IMR-90 (cell line): ENCODE data around the gene VDR. TPM values are rescaled to one million over a fixed set of nuclear protein-coding genes. Genes with fewer than 3 reads are reported as not detected.

ENCODE experiments used
- ATAC-seq: fragments of 200-7000 bp; cut with Tn5 transposase; 2 replicates; pipeline ENCODE4 v1.9.1; 2020; ENCODE audit warnings: low read depth, mild to moderate bottlenecking, moderate library complexity
- BruUV-seq: library from RNA; stranded (reverse); fragments of 400-500 nt; replicated peaks from 2 replicates; lab custom pipeline; 2021; lab: Mats Ljungman, UMichigan
- CTCF ChIA-PET: fragments of 300-600 bp; formaldehyde crosslinking; extraction: SDS; loops from one replicate; lab custom pipeline; 2021; ENCODE audit warnings: antibody characterized with exemption; lab: Yijun Ruan, JAX
- POLR2A ChIA-PET: fragments of 300-600 bp; sonication (Branson Sonifier 250); formaldehyde crosslinking; loops from one replicate; lab custom pipeline; 2022; ENCODE audit warnings: antibody characterized with exemption; ENCODE audit not compliant: unreplicated experiment; lab: Charles Lee
- DNase-seq: peaks from one replicate; pipeline ENCODE4 v3.0.0; 2013
- H2AFZ ChIP-seq: replicated peaks from 2 replicates; pipeline ENCODE3; 2013; ENCODE audit warnings: low read length, mild to moderate bottlenecking; ENCODE audit not compliant: poor library complexity
- H2AK5ac ChIP-seq: 2 replicates; pipeline ENCODE4 v1.6.1; 2013; ENCODE audit warnings: low read depth, low read length, inconsistent platforms
- H2AK9ac ChIP-seq: replicated peaks from 2 replicates; pipeline ENCODE3; 2013; ENCODE audit warnings: mild to moderate bottlenecking, low read depth, low read length, moderate library complexity; ENCODE audit not compliant: poor library complexity
- H2BK120ac ChIP-seq: 2 replicates; pipeline ENCODE4 v1.6.1; 2013; ENCODE audit warnings: low read depth, low read length, inconsistent platforms
- H2BK15ac ChIP-seq: 3 replicates; pipeline ENCODE4 v1.6.1; 2013; ENCODE audit warnings: low read depth, low read length, inconsistent platforms
- H2BK20ac ChIP-seq: 2 replicates; pipeline ENCODE4 v1.6.1; 2013; ENCODE audit warnings: low read depth, mild to moderate bottlenecking, inconsistent platforms, low read length, moderate library complexity
- H2BK5ac ChIP-seq: 2 replicates; pipeline ENCODE4 v1.6.1; 2013; ENCODE audit warnings: mild to moderate bottlenecking, low read depth, low read length, inconsistent platforms; ENCODE audit not compliant: poor library complexity, severe bottlenecking
- H3K14ac ChIP-seq: replicated peaks from 2 replicates; pipeline ENCODE4 v1.6.1; 2013; ENCODE audit warnings: low read depth, low read length, inconsistent platforms
- H3K18ac ChIP-seq: 2 replicates; pipeline ENCODE4 v1.6.1; 2013; ENCODE audit warnings: low read depth, low read length, control low read depth
- H3K23ac ChIP-seq: 2 replicates; pipeline ENCODE4 v1.6.1; 2013; ENCODE audit warnings: low read depth, low read length, inconsistent platforms
- H3K27ac ChIP-seq: 2 replicates; pipeline ENCODE4 v1.5.1; 2013; ENCODE audit warnings: mild to moderate bottlenecking, control low read depth, low read length; ENCODE audit not compliant: insufficient read depth
- H3K27me3 ChIP-seq: 2 replicates; pipeline ENCODE4 v1.6.1; 2013; ENCODE audit warnings: low read length; ENCODE audit not compliant: control insufficient read depth, insufficient read depth
- H3K36me3 ChIP-seq: 2 replicates; pipeline ENCODE4 v1.6.1; 2013; ENCODE audit warnings: low read length, mixed read lengths; ENCODE audit not compliant: control insufficient read depth, insufficient read depth
- H3K4ac ChIP-seq: 2 replicates; pipeline ENCODE4 v1.6.1; 2013; ENCODE audit warnings: low read depth, low read length, inconsistent platforms
- H3K4me1 ChIP-seq: 2 replicates; pipeline ENCODE4 v1.6.1; 2013; ENCODE audit warnings: low read length, mixed read lengths; ENCODE audit not compliant: control insufficient read depth, insufficient read depth
- H3K4me2 ChIP-seq: 2 replicates; pipeline ENCODE4 v1.6.1; 2013; ENCODE audit warnings: low read depth, mild to moderate bottlenecking, control low read depth, low read length, moderate library complexity
- H3K4me3 ChIP-seq: 2 replicates; pipeline ENCODE4 v1.5.1; 2013; ENCODE audit warnings: low read depth, mild to moderate bottlenecking, control low read depth, low read length, moderate library complexity; ENCODE audit not compliant: insufficient read depth
- H3K56ac ChIP-seq: 2 replicates; pipeline ENCODE4 v1.6.1; 2013; ENCODE audit warnings: low read length, inconsistent platforms; ENCODE audit not compliant: insufficient read depth; ENCODE audit errors: extremely low read depth
- H3K79me1 ChIP-seq, 2 experiments: 2 replicates each; pipeline ENCODE4 v1.6.1; 2013; ENCODE audit warnings: low read length in 2 of 2, inconsistent platforms in 1 of 2, low read depth in 1 of 2
- H3K9ac ChIP-seq: 2 replicates; pipeline ENCODE4 v1.6.1; 2013; ENCODE audit warnings: low read depth, low read length, control low read depth
- H3K9me1 ChIP-seq: 2 replicates; pipeline ENCODE4 v1.6.1; 2013; ENCODE audit warnings: low read length, inconsistent platforms; ENCODE audit not compliant: insufficient read depth
- H3K9me3 ChIP-seq: 2 replicates; pipeline ENCODE4 v1.6.1; 2013; ENCODE audit warnings: low read length; ENCODE audit not compliant: control insufficient read depth, insufficient read depth
- H4K20me1 ChIP-seq: 2 replicates; pipeline ENCODE4 v1.6.1; 2013; ENCODE audit warnings: low read length, inconsistent platforms; ENCODE audit not compliant: insufficient read depth
- H4K5ac ChIP-seq: 2 replicates; pipeline ENCODE4 v1.6.1; 2013; ENCODE audit warnings: mild to moderate bottlenecking, low read depth, low read length, control low read depth
- H4K8ac ChIP-seq, 2 experiments: 2 replicates each; pipeline ENCODE4 v1.6.1; 2013; ENCODE audit warnings: low read depth in 2 of 2, low read length in 2 of 2, control low read depth in 1 of 2, inconsistent platforms in 1 of 2
- H4K91ac ChIP-seq: 2 replicates; pipeline ENCODE4 v1.6.1; 2013; ENCODE audit warnings: low read depth, low read length, inconsistent platforms; ENCODE audit not compliant: insufficient read depth
- BHLHE40 ChIP-seq: fragments of 150-350 bp; IDR thresholded peaks from 2 replicates; pipeline ENCODE4 v1.6.1; 2016; ENCODE audit warnings: mild to moderate bottlenecking, low read depth, low read length
- CEBPB ChIP-seq: IDR thresholded peaks from 2 replicates; pipeline ENCODE4 v1.6.1; 2012; ENCODE audit warnings: low read depth, low read length, improper control_type of control experiment
- ELK1 ChIP-seq: fragments of 150-350 bp; IDR thresholded peaks from 2 replicates; pipeline ENCODE4 v1.6.1; 2016; ENCODE audit warnings: low read depth, mild to moderate bottlenecking, low read length, moderate library complexity, borderline replicate concordance
- FOS ChIP-seq: fragments of 150-350 bp; IDR thresholded peaks from 2 replicates; pipeline ENCODE4 v1.6.1; 2016; ENCODE audit warnings: low read depth, low read length
- MAFK ChIP-seq: IDR thresholded peaks from 2 replicates; pipeline ENCODE4 v1.6.1; 2012; ENCODE audit warnings: low read depth, low read length, improper control_type of control experiment
- MXI1 ChIP-seq: IDR thresholded peaks from 2 replicates; pipeline ENCODE4 v1.6.1; 2012; ENCODE audit warnings: low read depth, mild to moderate bottlenecking, low read length, moderate library complexity, borderline replicate concordance
- NFE2L2 ChIP-seq: fragments of 150-350 bp; IDR thresholded peaks from 2 replicates; pipeline ENCODE4 v1.6.1; 2016; ENCODE audit warnings: low read depth, mild to moderate bottlenecking, low read length
- POLR2A ChIP-seq: IDR thresholded peaks from 2 replicates; pipeline ENCODE4 v1.6.1; 2012; ENCODE audit warnings: mild to moderate bottlenecking, low read depth, low read length
- RCOR1 ChIP-seq: IDR thresholded peaks from 2 replicates; pipeline ENCODE4 v1.6.1; 2012; ENCODE audit warnings: mild to moderate bottlenecking, low read length, improper control_type of control experiment; ENCODE audit not compliant: insufficient replicate concordance
- RFX5 ChIP-seq: IDR thresholded peaks from 2 replicates; pipeline ENCODE4 v1.8.0; 2012; ENCODE audit warnings: low read depth, mild to moderate bottlenecking, low read length, moderate library complexity
- SMC3 ChIP-seq: fragments of 150-350 bp; IDR thresholded peaks from 2 replicates; pipeline ENCODE4 v1.6.1; 2016; ENCODE audit warnings: low read depth, mild to moderate bottlenecking, antibody characterized with exemption, low read length, moderate library complexity
- USF2 ChIP-seq: fragments of 150-350 bp; IDR thresholded peaks from 2 replicates; pipeline ENCODE4 v1.6.1; 2017; ENCODE audit warnings: mild to moderate bottlenecking, antibody characterized with exemption, low read length, low read depth
- WGBS, 2 experiments: methylation state at CpG; one replicate each; pipeline versions ENCODE4 v1.1.5 to v1.1.7; 2013; ENCODE audit warnings: missing lambda C conversion rate in 2 of 2; ENCODE audit not compliant: insufficient read length in 1 of 2; ENCODE audit errors: extremely low coverage in 2 of 2; 5-methylcytosine and 5-hydroxymethylcytosine counted together
- dilution Hi-C: fragments of 300-500 bp; cut with HindIII; formaldehyde crosslinking; loops from one replicate; pipeline ENCODE4 v1.14.3; 2018; ENCODE audit warnings: low sequenced_read_pairs; ENCODE audit not compliant: unreplicated experiment
- in situ Hi-C: fragments of 300-500 bp; cut with MboI; formaldehyde crosslinking; loops from 3 replicates; pipeline ENCODE4 v1.14.3; 2019; ENCODE audit warnings: low sequenced_read_pairs, inconsistent platforms, mixed read lengths
- intact Hi-C: fragments of 100-400 bp; cut with micrococcal nuclease; formaldehyde crosslinking; loops from 2 replicates; pipeline ENCODE4 v1.10.0; 2022
- polyA plus RNA-seq, 3 experiments: library from polyadenylated mRNA; depleted of rRNA; stranded (reverse); fragments of >200 nt; gene quantifications; 2 replicates each; pipeline ENCODE4 v1.2.3, GENCODE V29; 2012; ENCODE audit warnings: low replicate concordance in 1 of 3
- total RNA-seq: library from RNA; depleted of rRNA; stranded (reverse); fragments of >200 nt; gene quantifications from 2 replicates; pipeline ENCODE4 v1.2.3, GENCODE V29; 2012

Gene VDR
- total and polyA plus RNA-seq, 2 of the 4 experiments (the other 2 are of a cell fraction): 5.4 to 8.5 TPM

- intact Hi-C loops: no loop called here
- 0 out of 2 replicates have a peak overlapping the region, but pooled peaks have one; percentile 5 for H2AK5ac ChIP-seq
- no TSS peak for BruUV-seq
- peaks cover 22% of the 10 kb centered on the region for H3K9me1 ChIP-seq
- H3K4me1 ChIP-seq: peaks cover 37% of the 10 kb centered on the region
- H3K56ac ChIP-seq: no peak overlapping the region
- no peak overlapping the region for H4K8ac ChIP-seq
- WGBS, 2 experiments: 80% methylated on average over 2 of the region's 9 CpGs; no CpG with 5 or more reads in 1 of the 2 experiments
- ATAC-seq (no peak), DNase-seq (no peak)
- dilution Hi-C loops: no loop called here
- H4K91ac ChIP-seq: no peak overlapping the region
- no peak overlapping the region for H3K9ac ChIP-seq
- H3K18ac ChIP-seq: no peak overlapping the region
- no peak overlapping the region for H4K5ac ChIP-seq
- H3K27ac ChIP-seq: no peak overlapping the region
- H2AK9ac ChIP-seq: no peak overlapping the region
- H2AFZ ChIP-seq: no peak overlapping the region
- no peaks in the 10 kb centered on the region for H3K27me3 ChIP-seq
- ChIA-PET CTCF (interaction anchor here (1.7 kb wide), 1 partner anchor 37 kb away, joined by 4 read pairs; no protein-coding TSS in a partner anchor), POLR2A (no interaction called here)
- no peak overlapping the region for H2BK120ac ChIP-seq
- H2BK5ac ChIP-seq: no peak overlapping the region
- H3K4me2 ChIP-seq: no peak overlapping the region
- no peak overlapping the region for H2BK15ac ChIP-seq
- H3K4me3 ChIP-seq: no peak overlapping the region
- TF ChIP-seq ELK1 (no peak), BHLHE40 (no peak), CEBPB (no peak), FOS (no peak), RCOR1 (no peak), MAFK (no peak), NFE2L2 (no peak), SMC3 (no peak), MXI1 (no peak), USF2 (no peak), RFX5 (no peak), POLR2A (no peak)
- H3K79me1 ChIP-seq: peaks cover 26 to 85% of the 10 kb centered on the region in 2 experiments
- no peak overlapping the region for H3K14ac ChIP-seq
- peaks cover 39% of the 10 kb centered on the region for H3K36me3 ChIP-seq
- no peak overlapping the region for H3K23ac ChIP-seq
- no peaks in the 10 kb centered on the region for H3K9me3 ChIP-seq
- H2BK20ac ChIP-seq: no peak overlapping the region
- no peak overlapping the region for H3K4ac ChIP-seq
- H4K20me1 ChIP-seq: peaks cover 92% of the 10 kb centered on the region
- in situ Hi-C loops: no loop called here
Observed at GRCh38 chr12:47801904-47802246, 102.9 kb downstream of the VDR start.
